NT2/D1 (cell line): ENCODE data around the gene MAP3K10.

Source experiments
- YY1 ChIP-seq: IDR thresholded peaks from 2 replicates; pipeline ENCODE4 v1.6.1; 2011; ENCODE audit not compliant: insufficient read length, insufficient read depth
- ZNF274 ChIP-seq: IDR thresholded peaks from 2 replicates; pipeline ENCODE4 v1.6.1; 2011; ENCODE audit warnings: mild to moderate bottlenecking, low read depth, low read length

DNA sequence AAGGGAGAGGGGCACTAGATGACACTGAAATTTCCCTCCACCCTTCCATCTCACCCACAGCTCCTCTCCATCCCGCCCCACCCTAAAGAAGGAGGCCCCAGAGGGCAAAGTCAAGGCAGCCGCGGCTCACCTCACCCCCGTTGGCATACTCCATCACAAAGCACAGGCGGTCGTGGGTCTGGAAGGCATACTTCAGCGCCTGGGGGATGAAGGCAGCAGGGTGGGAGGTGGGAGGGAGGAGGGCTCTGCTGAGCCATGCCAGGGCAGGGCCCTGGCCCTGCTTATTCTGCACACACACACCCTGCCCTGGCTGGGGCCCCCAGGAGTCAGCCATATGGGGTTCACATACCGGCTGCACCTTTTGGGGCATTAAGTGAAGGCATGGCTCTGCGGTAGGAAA lies 47.5 kb downstream of the MAP3K10 start:
- no peak for TF ChIP-seq YY1
- TF ChIP-seq ZNF274 = no peak
